CD14-positive monocyte (primary cell): Measurements from ENCODE around the gene CSAD. TPM values are rescaled to one million over a fixed set of nuclear protein-coding genes. Genes with fewer than 3 reads are reported as not detected.
"Not testable (repeated sequence)": the region's sequence is repeated elsewhere in the genome, so short reads cannot be mapped to it uniquely, and the experiment has no call there.

Experiments
- DNase-seq, 3 donors: peaks; one replicate each; pipeline ENCODE4 v3.0.0-alpha.2; 2011 to 2022
- H2AFZ ChIP-seq: 2 replicates; pipeline ENCODE4 v1.6.0; 2012; ENCODE audit warnings: mild to moderate bottlenecking, low read depth, low read length, inconsistent platforms; ENCODE audit not compliant: insufficient read depth, poor library complexity, severe bottlenecking
- H3K27ac ChIP-seq, 2 donors: 1 replicate in 1 of 2; 2 replicates in 1 of 2; pipeline ENCODE4 v1.5.1; 2012 to 2013; ENCODE audit warnings: low read length in 2 of 2, control low read depth in 1 of 2, inconsistent platforms in 1 of 2, low read depth in 1 of 2, mild to moderate bottlenecking in 1 of 2
- H3K27me3 ChIP-seq, 2 donors: one replicate each; pipeline versions ENCODE4 v1.6.0 to v1.6.1; 2011 to 2013; ENCODE audit warnings: low read length in 2 of 2; ENCODE audit not compliant: control insufficient read depth in 2 of 2, insufficient read depth in 2 of 2
- H3K36me3 ChIP-seq, 2 donors: replicated peaks in 1 of 2; 1 replicate in 1 of 2; 2 replicates in 1 of 2; pipeline versions ENCODE4 v1.5.1 to v1.6.1; 2012 to 2013; ENCODE audit warnings: low read length in 2 of 2, control low read depth in 1 of 2, inconsistent platforms in 1 of 2, mild to moderate bottlenecking in 1 of 2; ENCODE audit not compliant: insufficient read depth in 2 of 2, control insufficient read depth in 1 of 2
- H3K4me1 ChIP-seq, 2 donors: 1 replicate in 1 of 2; 2 replicates in 1 of 2; pipeline versions ENCODE4 v1.5.1 to v1.6.1; 2012 to 2013; ENCODE audit warnings: low read length in 2 of 2, control low read depth in 1 of 2, inconsistent platforms in 1 of 2, mild to moderate bottlenecking in 1 of 2, moderate library complexity in 1 of 2; ENCODE audit not compliant: insufficient read depth in 2 of 2, control insufficient read depth in 1 of 2
- H3K4me2 ChIP-seq: replicated peaks from 2 replicates; pipeline ENCODE3; 2012; ENCODE audit warnings: low read length, moderate library complexity, mild to moderate bottlenecking; ENCODE audit not compliant: poor library complexity, severe bottlenecking; ENCODE audit errors: extremely low read depth
- H3K4me3 ChIP-seq, 3 experiments: fragments of 200-600 bp in 1 of 3; sonication (generic) in 1 of 3; replicated peaks in 1 of 3; 1 replicate in 2 of 3; 2 replicates in 1 of 3; pipeline ENCODE4 v1.5.1; 2011 to 2013; ENCODE audit warnings: low read length in 3 of 3, mild to moderate bottlenecking in 3 of 3, control low read depth in 2 of 3, low read depth in 2 of 3, inconsistent platforms in 1 of 3, moderate library complexity in 1 of 3
- H3K79me2 ChIP-seq: 2 replicates; pipeline ENCODE4 v1.6.0; 2012; ENCODE audit warnings: mild to moderate bottlenecking, control low read depth, inconsistent platforms, low read length, moderate library complexity; ENCODE audit not compliant: insufficient read depth
- H3K9ac ChIP-seq: 2 replicates; pipeline ENCODE4 v1.6.0; 2017; ENCODE audit warnings: low read length, mild to moderate bottlenecking; ENCODE audit not compliant: insufficient read depth, poor library complexity, severe bottlenecking
- H3K9me3 ChIP-seq, 2 donors: replicated peaks in 1 of 2; 1 replicate in 1 of 2; 2 replicates in 1 of 2; pipeline versions ENCODE4 v1.5.1 to v1.6.1; 2012 to 2013; ENCODE audit warnings: low read length in 2 of 2, control low read depth in 1 of 2; ENCODE audit not compliant: control insufficient read depth in 1 of 2, insufficient read depth in 1 of 2
- H4K20me1 ChIP-seq: 2 replicates; pipeline ENCODE4 v1.6.0; 2012; ENCODE audit warnings: mild to moderate bottlenecking, low read length, control low read depth, moderate library complexity; ENCODE audit not compliant: insufficient read depth
- H3K27ac Mint-ChIP-seq, 7 donors: one replicate each; pipeline ENCODE4 v1.8.0; 2020; ENCODE audit warnings: mild to moderate bottlenecking in 7 of 7, mixed read lengths in 7 of 7, moderate library complexity in 6 of 7, inconsistent platforms in 2 of 7
- H3K27me3 Mint-ChIP-seq, 3 donors: one replicate each; pipeline ENCODE4 v1.8.0; 2021 to 2022; ENCODE audit warnings: low read depth in 3 of 3, mild to moderate bottlenecking in 3 of 3, mixed read lengths in 3 of 3, moderate library complexity in 3 of 3, inconsistent platforms in 1 of 3
- H3K36me3 Mint-ChIP-seq, 2 donors: one replicate each; pipeline ENCODE4 v1.8.0; 2020; ENCODE audit warnings: mixed read lengths in 2 of 2, inconsistent platforms in 1 of 2, mild to moderate bottlenecking in 1 of 2
- H3K4me1 Mint-ChIP-seq: one replicate; pipeline ENCODE4 v1.8.0; 2020; ENCODE audit warnings: mild to moderate bottlenecking, mixed read lengths
- H3K4me3 Mint-ChIP-seq, 2 donors: one replicate each; pipeline ENCODE4 v1.8.0; 2020; ENCODE audit warnings: mild to moderate bottlenecking in 2 of 2, mixed read lengths in 2 of 2, moderate library complexity in 1 of 2
- H3K9me3 Mint-ChIP-seq, 7 donors: one replicate each; pipeline ENCODE4 v1.8.0; 2020 to 2022; ENCODE audit warnings: mixed read lengths in 7 of 7, mild to moderate bottlenecking in 6 of 7, moderate library complexity in 6 of 7, inconsistent platforms in 2 of 7
- CTCF ChIP-seq: fragments of 200-600 bp; IDR thresholded peaks from one replicate; pipeline ENCODE4 v1.8.0; 2022; ENCODE audit warnings: antibody characterized with exemption, mild to moderate bottlenecking
- WGBS: methylation state at CpG from one replicate; pipeline ENCODE4 v1.1.5; 2013; ENCODE audit warnings: missing lambda C conversion rate; ENCODE audit not compliant: insufficient coverage; 5-methylcytosine and 5-hydroxymethylcytosine counted together
- intact Hi-C, 2 donors: fragments of 100-400 bp; cut with micrococcal nuclease; formaldehyde crosslinking; loops; one replicate each; pipeline versions ENCODE4 v1.15.0 to v1.15.1; 2023
- polyA plus RNA-seq, 3 donors: library from polyadenylated mRNA; depleted of rRNA in 1 of 3; unstranded in 2 of 3; stranded (reverse) in 1 of 3; fragments of 300-500 nt in 2 of 3; fragments of >200 nt in 1 of 3; fragmentation: Illumina TruSeq in 2 of 3; gene quantifications; 1 replicate in 2 of 3; 2 replicates in 1 of 3; pipeline ENCODE4 v1.2.3, GENCODE V29; 2012 to 2021

Gene CSAD
- polyA plus RNA-seq, 3 donors: 1.3 to 145 (median 1.4) TPM

DNA sequence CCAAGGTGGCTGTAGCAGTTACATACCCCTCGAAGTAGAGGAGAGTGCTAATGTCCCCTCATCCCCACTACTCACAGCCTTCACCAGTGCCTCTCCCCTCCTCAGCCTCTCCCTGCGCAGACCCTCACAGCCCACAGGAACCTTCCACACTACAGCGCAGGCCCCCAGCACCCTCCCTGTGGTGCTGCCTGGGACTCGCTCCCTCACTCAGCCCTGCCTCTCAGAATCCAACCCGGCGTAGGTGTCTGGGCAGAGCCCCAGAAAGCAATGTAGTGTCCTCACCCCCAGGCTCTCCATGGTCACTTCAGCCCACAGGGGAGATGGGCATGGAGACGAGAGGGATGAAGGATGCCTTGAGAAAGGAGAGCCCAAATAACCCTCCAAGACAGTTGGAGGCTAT lies 11.1 kb downstream of the CSAD start:
- H3K27me3 Mint-ChIP-seq: peaks cover 0 to 1% (median 0%) of the 10 kb centered on the region in 3 donors
- Histone ChIP-seq H3K9me3 (no peaks in the 10 kb centered on the region), H3K36me3 (peaks cover 6 to 31% of the 10 kb centered on the region in 2 donors), H3K27ac (no peak overlapping the region), H2AFZ (no peak overlapping the region), H3K4me1 (no peaks in the 10 kb centered on the region), H3K4me2 (no peak overlapping the region), H3K79me2 (no peaks in the 10 kb centered on the region), H4K20me1 (no peaks in the 10 kb centered on the region), H3K9ac (no peak overlapping the region), H3K27me3 (no peaks in the 10 kb centered on the region), H3K4me3 (no peak overlapping the region)
- WGBS: 100% methylated on average over 2 of the region's 7 CpGs
- H3K4me3 Mint-ChIP-seq: no peak overlapping the region
- no peak for TF ChIP-seq CTCF
- H3K27ac Mint-ChIP-seq: no peak overlapping the region
- no peaks in the 10 kb centered on the region for H3K9me3 Mint-ChIP-seq
- intact Hi-C loops: no loop called here
- H3K36me3 Mint-ChIP-seq: peaks cover 39 to 44% of the 10 kb centered on the region in 2 donors
- no peak for DNase-seq
- no peaks in the 10 kb centered on the region for H3K4me1 Mint-ChIP-seq

DNA sequence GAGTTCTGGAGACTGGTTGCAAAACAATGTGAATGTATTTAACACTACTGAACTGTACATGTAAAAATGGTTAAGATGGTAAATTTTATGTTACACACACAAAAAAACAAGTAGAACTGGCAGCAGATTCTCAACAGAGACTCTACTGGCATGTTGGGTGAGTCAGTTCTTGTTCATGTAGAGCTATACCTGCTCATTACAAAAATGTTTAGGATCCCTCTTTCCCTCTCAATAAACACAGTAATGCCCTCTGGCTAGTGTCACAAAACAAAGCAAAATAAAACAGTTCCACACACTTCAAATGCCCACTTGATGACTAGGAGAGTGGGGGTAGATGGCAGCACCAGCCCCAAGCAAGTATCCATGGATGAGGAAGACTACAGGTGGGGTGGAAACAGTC lies 13.9 kb downstream of the CSAD start:
- H3K4me1 Mint-ChIP-seq: no peaks in the 10 kb centered on the region
- peaks cover 0 to 2% (median 0%) of the 10 kb centered on the region in 3 donors for H3K27me3 Mint-ChIP-seq
- no peaks in the 10 kb centered on the region for H3K79me2 ChIP-seq
- no peak overlapping the region for H2AFZ ChIP-seq
- no peaks in the 10 kb centered on the region for H3K9me3 Mint-ChIP-seq
- H3K9me3 ChIP-seq: no peaks in the 10 kb centered on the region
- TF ChIP-seq CTCF: no peak
- no peak overlapping the region for H3K4me3 ChIP-seq
- no peaks in the 10 kb centered on the region for H3K27me3 ChIP-seq
- intact Hi-C loops: no loop called here
- no peak overlapping the region for H3K27ac ChIP-seq
- no peak overlapping the region for H3K4me3 Mint-ChIP-seq
- H3K4me1 ChIP-seq: no peaks in the 10 kb centered on the region
- DNase-seq: no peak
- no peaks in the 10 kb centered on the region for H4K20me1 ChIP-seq
- peaks cover 34 to 36% of the 10 kb centered on the region in 2 donors for H3K36me3 Mint-ChIP-seq
- H3K4me2 ChIP-seq: no peak overlapping the region
- no peak overlapping the region for H3K9ac ChIP-seq
- peaks cover 6 to 19% of the 10 kb centered on the region in 2 donors for H3K36me3 ChIP-seq
- no peak overlapping the region for H3K27ac Mint-ChIP-seq

DNA sequence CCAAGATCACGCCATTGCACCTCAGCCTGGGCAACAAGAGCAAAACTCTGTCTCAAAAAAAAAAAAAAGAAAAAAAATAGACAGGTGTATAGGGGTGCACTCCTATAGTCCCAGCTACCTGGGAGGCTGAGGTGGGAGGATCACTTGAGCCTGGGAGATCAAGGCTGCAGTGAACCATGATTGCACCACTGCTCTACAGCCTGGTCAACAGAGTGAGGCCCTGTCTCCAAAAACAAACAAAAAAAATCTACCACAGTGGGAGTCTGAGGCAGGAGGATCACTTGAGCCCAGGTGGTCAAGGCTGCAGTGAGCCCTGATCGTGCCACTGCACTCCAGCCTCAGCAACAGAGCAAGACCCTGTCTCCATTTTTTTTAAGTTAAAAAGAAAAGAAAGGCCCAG lies 17.7 kb downstream of the CSAD start:
- H3K9me3 ChIP-seq, H3K79me2 ChIP-seq, H3K4me3 ChIP-seq, H3K9ac ChIP-seq, H3K27ac ChIP-seq, H3K4me1 ChIP-seq, H3K4me1 Mint-ChIP-seq, H3K36me3 ChIP-seq, H3K27me3 Mint-ChIP-seq, H4K20me1 ChIP-seq, H3K4me3 Mint-ChIP-seq, H3K9me3 Mint-ChIP-seq, H2AFZ ChIP-seq, intact Hi-C loops, H3K4me2 ChIP-seq, H3K27me3 ChIP-seq, DNase-seq: not testable (repeated sequence)
- Mint-ChIP-seq H3K36me3 (peaks cover 12 to 26% of the 10 kb centered on the region in 2 donors), H3K27ac (peak overlapping the region in 1 of 7 donors; percentile 31)
- WGBS: 100% methylated on average over 1 of the region's 2 CpGs
